ENCODE data around the gene SLC9A3.

SLC9A3 gene

GRCh38 chr5:427415-428087 lies 96.7 kb downstream of the SLC9A3 start:
- TF ChIP-seq, protein P1, sequence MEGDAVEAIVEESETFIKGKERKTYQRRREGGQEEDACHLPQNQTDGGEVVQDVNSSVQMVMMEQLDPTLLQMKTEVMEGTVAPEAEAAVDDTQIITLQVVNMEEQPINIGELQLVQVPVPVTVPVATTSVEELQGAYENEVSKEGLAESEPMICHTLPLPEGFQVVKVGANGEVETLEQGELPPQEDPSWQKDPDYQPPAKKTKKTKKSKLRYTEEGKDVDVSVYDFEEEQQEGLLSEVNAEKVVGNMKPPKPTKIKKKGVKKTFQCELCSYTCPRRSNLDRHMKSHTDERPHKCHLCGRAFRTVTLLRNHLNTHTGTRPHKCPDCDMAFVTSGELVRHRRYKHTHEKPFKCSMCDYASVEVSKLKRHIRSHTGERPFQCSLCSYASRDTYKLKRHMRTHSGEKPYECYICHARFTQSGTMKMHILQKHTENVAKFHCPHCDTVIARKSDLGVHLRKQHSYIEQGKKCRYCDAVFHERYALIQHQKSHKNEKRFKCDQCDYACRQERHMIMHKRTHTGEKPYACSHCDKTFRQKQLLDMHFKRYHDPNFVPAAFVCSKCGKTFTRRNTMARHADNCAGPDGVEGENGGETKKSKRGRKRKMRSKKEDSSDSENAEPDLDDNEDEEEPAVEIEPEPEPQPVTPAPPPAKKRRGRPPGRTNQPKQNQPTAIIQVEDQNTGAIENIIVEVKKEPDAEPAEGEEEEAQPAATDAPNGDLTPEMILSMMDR (IDR thresholded peaks at IDR 0.05; ENCODE audit: borderline replicate concordance, control extremely low read depth, extremely low read depth, insufficient read depth, missing control alignments): no peak
- in situ Hi-C loops (cut with MboI; ENCODE audit: low sequenced_read_pairs, unreplicated experiment): no loop called here
- no peak for DNase-seq (ENCODE audit: low spot score)

DNA sequence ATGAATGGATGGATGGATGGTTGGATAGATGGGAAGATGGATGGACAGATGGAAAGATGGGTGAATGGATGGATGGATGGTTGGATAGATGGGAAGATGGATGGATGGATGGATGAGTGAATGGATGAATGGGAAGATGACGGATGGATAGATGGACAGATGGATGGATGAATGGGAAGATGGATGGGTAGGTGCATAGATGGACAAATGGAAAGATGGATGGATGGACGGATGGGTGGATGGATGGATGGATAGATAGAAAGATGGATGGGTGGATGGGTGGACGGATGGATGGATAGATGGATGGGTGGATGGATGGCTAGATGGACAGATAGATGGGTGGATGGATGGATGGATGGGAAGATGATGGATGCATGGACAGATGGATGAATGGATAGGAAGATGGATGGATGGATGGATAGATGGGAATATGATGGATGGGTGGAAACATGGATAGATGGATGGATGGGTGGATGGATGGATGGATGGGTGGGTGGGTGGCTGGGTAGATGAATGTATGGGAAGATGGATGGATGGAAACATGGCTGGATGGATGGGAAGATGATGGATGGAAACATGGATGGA lies 97.8 kb downstream of the SLC9A3 start:
- no peak for DNase-seq (ENCODE audit: low spot score)
- in situ Hi-C loops (cut with MboI; ENCODE audit: low sequenced_read_pairs, unreplicated experiment): no loop called here
- TF ChIP-seq, protein P1 (IDR thresholded peaks at IDR 0.05; ENCODE audit: borderline replicate concordance, control extremely low read depth, extremely low read depth, insufficient read depth, missing control alignments): no peak

DNA sequence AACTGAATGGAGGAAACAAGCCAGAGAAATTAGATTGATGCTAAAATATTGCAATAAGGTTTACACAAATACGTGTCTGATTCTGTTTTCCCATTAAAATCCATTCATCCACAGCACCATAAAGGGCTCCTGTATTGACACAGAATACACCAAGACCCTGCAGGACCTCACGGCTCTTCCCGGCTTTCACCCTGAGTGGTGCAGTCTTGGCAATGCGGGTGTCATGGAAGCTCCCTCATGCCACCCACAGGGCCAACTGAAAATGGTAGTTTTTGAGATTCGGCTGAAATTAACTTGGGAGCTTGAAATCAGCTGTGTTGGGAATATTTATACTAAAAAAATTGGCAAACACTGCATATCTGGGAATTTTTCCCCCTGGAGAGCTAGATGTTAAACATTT lies 98.5 kb downstream of the SLC9A3 start:
- in situ Hi-C loops (cut with MboI; ENCODE audit: low sequenced_read_pairs, unreplicated experiment): no loop called here
- TF ChIP-seq, protein P1 (IDR thresholded peaks at IDR 0.05; ENCODE audit: borderline replicate concordance, control extremely low read depth, extremely low read depth, insufficient read depth, missing control alignments): no peak
- no peak for DNase-seq (ENCODE audit: low spot score)

GRCh38 chr5:424301-425110 lies 99.7 kb downstream of the SLC9A3 start:
- TF ChIP-seq, protein P1 (IDR thresholded peaks at IDR 0.05; ENCODE audit: borderline replicate concordance, control extremely low read depth, extremely low read depth, insufficient read depth, missing control alignments): no peak

DNA sequence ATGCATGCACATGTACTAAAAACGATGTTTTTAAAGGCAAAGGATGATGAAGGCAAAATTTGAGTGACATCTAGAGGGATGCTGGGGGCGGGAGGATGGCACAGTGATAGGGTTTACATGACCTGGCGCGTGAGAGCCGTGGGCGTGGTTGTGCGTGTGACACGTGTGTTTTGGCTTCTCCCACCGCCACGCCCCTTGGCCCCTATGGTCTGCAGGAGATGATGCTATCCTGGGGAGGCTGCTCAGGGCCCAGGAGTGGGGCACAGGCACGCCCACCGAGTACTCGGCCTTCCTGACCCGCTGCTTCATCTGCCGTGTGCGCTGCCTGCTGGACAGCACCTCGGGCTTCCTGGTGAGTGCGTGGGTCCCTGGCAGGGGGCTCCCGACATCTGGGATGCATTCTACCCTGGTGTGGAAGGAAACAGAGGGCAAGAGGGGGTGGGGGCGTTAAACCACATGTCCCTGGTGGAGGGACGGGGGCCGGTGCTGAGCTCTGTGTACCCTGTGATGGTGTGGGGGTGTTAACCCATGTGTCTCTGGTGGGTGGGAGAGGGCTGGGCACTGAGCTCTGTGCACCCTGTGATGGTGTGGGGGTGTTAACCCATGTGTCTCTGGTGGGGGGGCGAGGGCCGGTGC lies 100.5 kb downstream of the SLC9A3 start:
- in situ Hi-C loops (cut with MboI; ENCODE audit: low sequenced_read_pairs, unreplicated experiment): no loop called here
- no peak for DNase-seq (ENCODE audit: low spot score)
- TF ChIP-seq, protein P1 (IDR thresholded peaks at IDR 0.05; ENCODE audit: borderline replicate concordance, control extremely low read depth, extremely low read depth, insufficient read depth, missing control alignments): no peak

More at GRCh38 chr5:424301-425110, 99.7 kb downstream of the SLC9A3 start:
- in situ Hi-C loops (cut with MboI; ENCODE audit: low sequenced_read_pairs, unreplicated experiment): no loop called here
- DNase-seq (ENCODE audit: low spot score): peak; percentile 88

DNA sequence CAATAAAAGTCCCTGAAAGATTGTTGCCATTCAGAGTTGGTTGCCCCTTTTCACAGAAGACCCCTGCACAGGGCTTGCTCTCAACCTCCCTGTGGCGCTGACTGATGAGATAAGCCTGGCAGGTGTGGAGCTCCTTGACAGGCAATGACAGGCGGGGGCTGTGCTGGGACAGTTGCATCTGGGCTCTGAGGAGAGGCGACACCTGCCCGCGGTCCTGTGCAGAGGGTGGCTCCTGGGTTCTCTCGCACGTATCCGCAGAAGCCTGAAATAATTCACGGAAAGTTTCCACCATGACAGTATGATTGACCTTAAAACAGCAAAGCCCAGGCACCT lies 101.0 kb downstream of the SLC9A3 start:
- in situ Hi-C loops (cut with MboI; ENCODE audit: low sequenced_read_pairs, unreplicated experiment): no loop called here
- TF ChIP-seq, protein P1 (IDR thresholded peaks at IDR 0.05; ENCODE audit: borderline replicate concordance, control extremely low read depth, extremely low read depth, insufficient read depth, missing control alignments): no peak

More for the DNA sequence above, 101.0 kb downstream of the SLC9A3 start:
- no peak for DNase-seq (ENCODE audit: low spot score)

Data from GM13976 (cell line).